OCI-LY7 (cell line): ENCODE results near the gene ITGB3. TPM values are rescaled to one million over a fixed set of nuclear protein-coding genes. Genes with fewer than 3 reads are reported as not detected.
A peak's percentile ranks its signal among the peaks of the same experiment; 100 is the strongest.

Experiments used
- BruUV-seq: library from RNA; stranded (reverse); fragments of 400-500 nt; replicated peaks from 2 replicates; lab custom pipeline; 2021; lab: Mats Ljungman, UMichigan
- CTCF ChIA-PET: fragments of 300-600 bp; sonication (Branson Sonifier 250); formaldehyde crosslinking; loops from one replicate; lab custom pipeline; 2022; ENCODE audit warnings: antibody characterized with exemption; ENCODE audit not compliant: unreplicated experiment; lab: Charles Lee
- POLR2A ChIA-PET: fragments of 300-600 bp; sonication (Branson Sonifier 250); formaldehyde crosslinking; loops from one replicate; lab custom pipeline; 2022; ENCODE audit warnings: antibody characterized with exemption; lab: Charles Lee
- DNase-seq: peaks from one replicate; pipeline ENCODE4 v3.0.0-alpha.2; 2015; ENCODE audit warnings: low spot score
- H2AFZ ChIP-seq: fragments of 200-600 bp; sonication (generic), shearing (Covaris generic); 2 replicates; pipeline ENCODE4 v1.6.1; 2014; ENCODE audit warnings: mild to moderate bottlenecking, antibody characterized with exemption, low read length, moderate library complexity
- H3K27ac ChIP-seq: fragments of 200-600 bp; sonication (generic); 2 replicates; pipeline ENCODE4 v1.5.1; 2014; ENCODE audit warnings: mixed run types, low read depth, mild to moderate bottlenecking, moderate library complexity, low read length, inconsistent platforms; ENCODE audit not compliant: poor library complexity, severe bottlenecking
- H3K36me3 ChIP-seq: fragments of 200-600 bp; sonication (generic); 2 replicates; pipeline ENCODE4 v1.6.1; 2014; ENCODE audit warnings: mild to moderate bottlenecking, antibody characterized with exemption, low read length, moderate library complexity, mixed read lengths; ENCODE audit not compliant: insufficient read depth
- H3K4me1 ChIP-seq: fragments of 200-600 bp; sonication (generic); 2 replicates; pipeline ENCODE4 v1.5.1; 2014; ENCODE audit warnings: mild to moderate bottlenecking, low read length; ENCODE audit not compliant: insufficient read depth, poor library complexity, severe bottlenecking
- H3K4me2 ChIP-seq: fragments of 200-600 bp; sonication (generic); 2 replicates; pipeline ENCODE4 v1.6.1; 2014; ENCODE audit warnings: mild to moderate bottlenecking, low read length
- H3K4me3 ChIP-seq: fragments of 200-600 bp; sonication (generic); 2 replicates; pipeline ENCODE4 v1.5.1; 2014; ENCODE audit warnings: mild to moderate bottlenecking, low read depth, low read length; ENCODE audit not compliant: poor library complexity, severe bottlenecking
- H3K79me2 ChIP-seq: fragments of 200-600 bp; sonication (generic); 2 replicates; pipeline ENCODE4 v1.6.1; 2016; ENCODE audit warnings: low read depth, mild to moderate bottlenecking, low read length, moderate library complexity, mixed read lengths; ENCODE audit not compliant: insufficient read depth
- H3K9me2 ChIP-seq: fragments of 200-600 bp; sonication (generic); 2 replicates; pipeline ENCODE4 v1.6.1; 2016; ENCODE audit warnings: mild to moderate bottlenecking, low read length, mixed read lengths; ENCODE audit not compliant: insufficient read depth
- H3K9me3 ChIP-seq: fragments of 200-600 bp; sonication (generic); 2 replicates; pipeline ENCODE4 v1.6.1; 2014; ENCODE audit warnings: mild to moderate bottlenecking, mixed run types, low read length, mixed read lengths
- H4K20me1 ChIP-seq: fragments of 200-600 bp; sonication (generic); 2 replicates; pipeline ENCODE4 v1.6.1; 2014; ENCODE audit warnings: mild to moderate bottlenecking, antibody characterized with exemption, low read length, moderate library complexity, mixed read lengths; ENCODE audit not compliant: insufficient read depth
- CTCF ChIP-seq: fragments of 200-600 bp; sonication (generic); conservative IDR thresholded peaks from 2 replicates; pipeline ENCODE4 v1.5.1; 2014; ENCODE audit warnings: mild to moderate bottlenecking, antibody characterized with exemption, low read length, moderate library complexity, mixed read lengths
- EZH2phosphoT487 ChIP-seq: fragments of 200-600 bp; sonication (generic); IDR thresholded peaks from 2 replicates; pipeline ENCODE4 v1.6.1; 2018; ENCODE audit warnings: low read depth, borderline replicate concordance, mild to moderate bottlenecking, mixed run types, antibody characterized with exemption, low read length, moderate library complexity, mixed read lengths
- intact Hi-C: fragments of 100-400 bp; cut with micrococcal nuclease; formaldehyde crosslinking; loops from one replicate; pipeline ENCODE4 v1.10.0; 2022; ENCODE audit not compliant: unreplicated experiment
- total RNA-seq, 2 experiments: library from RNA; depleted of rRNA in 1 of 2; stranded (reverse); fragments of >200 nt in 1 of 2; shearing (Covaris generic) in 1 of 2; gene quantifications; 2 replicates each; pipeline ENCODE4 v1.2.3, GENCODE V29; 2014 to 2022

Gene ITGB3
- total RNA-seq, 2 experiments from 2014 or later: not detected

- Histone ChIP-seq H4K20me1 (no peaks in the 10 kb centered on the region), H3K36me3 (no peaks in the 10 kb centered on the region), H3K4me3 (peak overlapping the region; percentile 58), H3K4me2 (peak overlapping the region; percentile 75), H3K27ac (no peak overlapping the region), H3K9me2 (no peaks in the 10 kb centered on the region), H3K79me2 (no peaks in the 10 kb centered on the region), H2AFZ (peak overlapping the region; percentile 78), H3K4me1 (peaks cover 27% of the 10 kb centered on the region), H3K9me3 (no peaks in the 10 kb centered on the region)
- peak; percentile 89 for DNase-seq
- intact Hi-C loops: loop anchor here (1.0 to 10.0 kb wide), 3 partner anchors 86 to 388 kb away; no protein-coding TSS in a partner anchor
- ChIA-PET POLR2A (interaction anchor here (0.6 to 2.3 kb wide), 4 partner anchors 14 to 1592 kb away, joined by 3 to 8 read pairs (median 4); no protein-coding TSS in a partner anchor), CTCF (interaction anchor here (0.8 kb wide), 1 partner anchor 83 kb away, joined by 3 read pairs; no protein-coding TSS in a partner anchor)
- BruUV-seq: no TSS peak
- TF ChIP-seq CTCF: peak; percentile 97
- TF ChIP-seq EZH2phosphoT487: no peak
Measured at GRCh38 chr17:47229535-47230443, 23.8 kb upstream of the ITGB3 start.

DNA sequence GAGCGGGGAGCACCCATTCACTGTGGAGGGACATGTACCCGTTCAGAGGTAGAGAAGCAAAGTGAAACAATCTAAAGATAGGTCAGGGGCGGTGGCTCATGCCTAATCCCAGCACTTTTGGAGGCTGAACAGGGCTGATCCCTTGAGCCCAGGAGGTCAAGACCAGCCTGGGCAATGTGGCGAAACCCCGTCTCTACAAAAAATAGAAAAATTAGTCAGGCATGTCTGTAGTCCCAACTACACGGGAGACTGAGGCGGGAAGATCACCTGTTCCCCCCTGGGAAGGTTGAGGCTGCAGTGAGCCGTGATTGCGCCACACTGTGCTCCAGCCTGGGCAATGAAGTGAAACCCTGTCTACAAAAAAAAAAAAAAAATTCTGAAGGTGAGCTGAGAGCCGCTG lies 22.8 kb upstream of the ITGB3 start:
- Histone ChIP-seq H3K79me2 (no peaks in the 10 kb centered on the region), H4K20me1 (no peaks in the 10 kb centered on the region), H3K4me3 (peak overlapping the region; percentile 58), H3K27ac (no peak overlapping the region), H3K4me2 (peak overlapping the region; percentile 75), H3K9me3 (no peaks in the 10 kb centered on the region), H3K9me2 (no peaks in the 10 kb centered on the region), H3K36me3 (no peaks in the 10 kb centered on the region), H2AFZ (peak overlapping the region; percentile 78; the same call in 1 of the 2 replicates), H3K4me1 (peaks cover 27% of the 10 kb centered on the region)
- BruUV-seq: no TSS peak
- CTCF ChIA-PET: interaction anchor here (0.5 kb wide), 1 partner anchor 9 kb away, joined by 3 read pairs; no protein-coding TSS in a partner anchor
- POLR2A ChIA-PET: interaction anchor here (0.6 to 2.3 kb wide), 5 partner anchors 13 to 1593 kb away, joined by 3 to 8 read pairs (median 3); no protein-coding TSS in a partner anchor
- intact Hi-C loops: loop anchor here (5.0 kb wide), 1 partner anchor 386 kb away; no protein-coding TSS in a partner anchor
- DNase-seq: peak; percentile 28
- no peak for TF ChIP-seq EZH2phosphoT487
- no peak; the same call in 1 of the 2 replicates for TF ChIP-seq CTCF
